HS-5 (cell line): Measurements from ENCODE around the gene TAF10.
A peak's percentile ranks its signal among the peaks of the same experiment; 100 is the strongest.

Experiments used
- DNase-seq: peaks from one replicate; pipeline ENCODE4 v3.0.0-alpha.2; 2012; ENCODE audit warnings: low read depth

TAF10 gene

GRCh38 chr11:6623391-6624363 lies 11.7 kb upstream of the TAF10 start:
- DNase-seq, result no peak

- DNase-seq, result no peak
Observed at GRCh38 chr11:6622261-6623171, 10.5 kb upstream of the TAF10 start.

- DNase-seq, result no peak
Observed at GRCh38 chr11:6621711-6622211, 9.7 kb upstream of the TAF10 start.

DNA sequence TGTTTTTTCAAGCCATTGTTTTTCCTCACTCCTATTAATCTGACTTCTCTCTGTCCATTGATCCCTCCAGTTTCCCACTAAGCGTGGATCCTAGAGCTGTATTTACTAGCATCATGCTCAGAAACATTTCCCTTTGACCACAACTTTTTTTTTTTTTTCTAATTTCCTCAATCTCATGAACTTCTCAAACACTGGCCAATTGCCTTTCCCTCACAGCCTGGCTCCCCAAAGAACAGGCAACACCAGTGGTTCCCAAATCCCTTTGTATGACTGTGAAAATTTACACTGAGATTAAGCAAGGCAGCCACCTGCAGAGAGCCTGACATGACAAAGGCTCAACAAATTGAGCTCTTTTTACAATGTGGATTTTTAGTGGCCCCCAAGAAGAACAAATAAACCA lies 8.6 kb upstream of the TAF10 start:
- DNase-seq, result no peak

DNA sequence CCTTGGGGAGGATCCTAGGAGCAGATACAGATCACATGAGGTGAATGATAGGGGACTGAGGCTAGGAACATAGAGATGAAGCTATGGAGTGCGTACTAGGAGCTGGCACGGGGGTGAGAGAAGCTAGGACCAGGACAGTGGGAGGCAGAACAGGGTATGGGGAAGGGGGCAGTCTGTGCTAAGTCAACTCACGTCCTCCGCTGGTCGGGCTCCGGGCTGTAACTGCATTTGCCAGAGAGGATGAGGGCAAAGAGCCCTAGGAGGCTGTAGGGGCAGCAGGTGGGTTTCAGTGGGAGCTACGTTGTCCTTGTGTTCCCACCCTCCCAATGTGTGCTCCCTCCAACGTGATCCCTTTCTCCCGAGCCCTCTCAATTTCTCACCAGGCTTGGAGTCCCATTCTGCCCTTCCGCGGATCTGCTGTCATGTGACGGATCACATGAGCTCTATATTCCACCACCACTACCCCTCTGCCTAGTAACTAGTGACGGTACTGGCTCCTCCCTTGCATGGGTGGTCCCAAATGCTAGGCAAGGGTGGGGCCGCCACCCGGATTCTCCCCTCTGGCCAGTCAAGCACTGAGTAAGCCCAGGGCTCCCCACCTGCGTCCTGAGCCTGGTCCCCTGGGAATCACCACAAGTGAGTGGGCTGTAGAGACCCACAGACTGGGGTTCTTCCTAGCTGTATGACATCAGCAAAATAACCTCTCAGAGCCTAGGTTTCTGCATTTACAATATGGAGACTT lies 7.2 kb upstream of the TAF10 start, which contains the start of gene TPP1:
TPP1 (minus strand) TSS at position 419 of the 742 bp plus-strand sequence; CDS start at position 397, 22 bp downstream.
- DNase-seq, result peak; percentile 85

DNA sequence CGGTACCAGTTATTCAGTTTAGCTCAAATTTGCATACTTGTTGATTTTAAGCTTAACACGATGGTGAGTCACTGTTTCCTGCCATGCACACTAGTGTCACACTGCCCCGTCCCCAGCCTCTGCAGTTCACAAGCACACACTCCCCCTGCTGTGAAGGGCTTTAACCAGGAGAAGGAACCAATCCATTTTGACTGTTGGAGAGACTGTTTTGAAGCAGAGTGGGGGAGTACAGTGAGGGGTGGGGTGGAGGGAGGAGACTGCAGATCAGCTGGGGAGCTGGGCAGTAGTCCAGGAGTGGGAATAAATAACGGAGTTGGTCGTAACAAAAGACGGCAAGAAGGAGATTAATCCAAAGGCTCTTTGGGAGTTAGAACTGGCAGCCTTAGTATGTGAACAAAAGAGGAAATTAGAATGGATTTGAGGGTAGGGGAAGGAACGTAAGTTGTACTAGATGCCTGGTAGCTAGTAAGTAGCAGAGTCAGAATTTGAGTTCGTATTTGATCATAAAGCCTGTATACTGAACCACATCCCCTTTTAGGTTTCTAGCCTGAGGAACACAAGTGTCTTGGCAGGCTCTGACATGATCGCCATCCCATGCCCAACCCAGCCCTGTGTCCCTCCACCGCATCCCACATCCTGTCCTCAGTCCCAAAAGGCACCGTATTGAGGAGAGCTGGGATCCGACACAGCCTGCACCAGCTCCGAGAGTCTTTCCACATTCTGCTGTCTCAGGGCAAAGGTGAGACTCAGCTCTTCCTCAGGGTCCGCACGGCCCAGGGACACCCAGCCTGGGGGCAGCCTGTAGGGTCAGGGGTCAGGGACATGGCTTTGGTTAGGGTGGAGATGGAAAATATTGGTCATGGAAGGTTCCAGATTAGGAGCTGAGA lies 6.3 kb upstream of the TAF10 start:
- DNase-seq, result no peak

GRCh38 chr11:6617315-6617781 lies 5.3 kb upstream of the TAF10 start:
- no peak for DNase-seq

DNA sequence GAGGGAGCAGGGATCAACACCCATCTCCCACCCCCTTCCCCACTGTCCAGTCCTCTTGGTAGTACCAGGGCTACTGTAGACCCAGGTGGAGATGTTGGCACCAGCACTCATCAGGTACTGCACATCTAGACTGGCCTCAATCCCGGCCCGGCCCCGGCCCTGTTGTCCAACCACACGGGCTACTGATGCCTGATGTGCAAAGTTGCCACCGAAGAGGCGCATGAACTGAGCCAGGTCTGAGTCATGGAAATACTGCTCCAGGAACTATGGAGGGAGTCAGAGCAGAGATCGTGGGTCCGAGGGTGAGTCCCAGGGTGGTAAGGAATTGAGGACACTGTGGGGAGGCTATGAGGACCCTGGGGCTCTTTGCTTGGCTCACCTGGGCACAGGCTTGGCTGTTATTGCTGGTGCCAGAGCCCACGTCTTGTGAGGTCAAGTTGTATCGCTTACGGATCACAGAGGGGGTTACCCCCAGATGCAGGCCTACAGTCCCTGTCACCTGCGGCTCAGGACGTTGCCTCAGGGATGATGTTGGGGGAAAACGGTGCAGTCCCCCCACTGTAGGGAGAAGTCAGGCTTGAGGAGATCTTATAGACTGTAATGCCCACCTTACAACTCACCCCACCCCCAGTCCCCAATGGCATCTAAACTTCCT lies 4.7 kb upstream of the TAF10 start:
- no peak for DNase-seq

DNA sequence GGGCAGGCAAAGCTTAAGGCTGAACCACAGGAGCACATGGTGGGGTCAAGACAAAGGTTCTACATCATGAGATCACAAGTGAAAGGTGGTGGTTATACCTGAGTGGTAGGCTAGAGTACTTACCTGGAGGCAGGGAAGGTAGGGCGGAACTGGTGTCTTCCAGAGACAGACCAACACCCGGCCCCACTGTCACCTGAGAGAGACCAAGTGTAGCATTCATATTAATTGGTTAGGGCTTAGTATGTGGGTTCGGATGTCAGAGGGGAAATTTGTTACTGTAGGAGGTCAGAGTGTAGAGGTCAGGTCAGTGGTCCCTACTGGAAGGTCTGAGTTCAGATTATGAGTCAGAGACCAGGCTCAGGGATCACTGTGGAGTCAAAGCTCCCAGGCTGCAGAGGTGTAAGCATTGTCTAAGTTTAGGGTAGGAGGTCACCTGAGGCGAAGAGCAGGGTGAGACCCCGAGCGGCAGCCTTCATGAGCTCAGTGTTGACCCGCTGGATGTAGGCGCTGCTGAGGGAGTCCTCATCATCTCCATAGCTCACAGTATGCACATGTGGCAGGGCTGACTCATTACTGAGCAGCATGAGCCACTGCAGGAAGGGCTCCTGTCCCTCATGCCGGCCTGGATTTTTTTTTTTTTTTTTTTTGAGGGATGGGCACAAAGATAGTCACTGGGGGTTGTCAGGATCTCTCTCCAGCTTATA lies 4.0 kb upstream of the TAF10 start:
- no peak for DNase-seq

DNA sequence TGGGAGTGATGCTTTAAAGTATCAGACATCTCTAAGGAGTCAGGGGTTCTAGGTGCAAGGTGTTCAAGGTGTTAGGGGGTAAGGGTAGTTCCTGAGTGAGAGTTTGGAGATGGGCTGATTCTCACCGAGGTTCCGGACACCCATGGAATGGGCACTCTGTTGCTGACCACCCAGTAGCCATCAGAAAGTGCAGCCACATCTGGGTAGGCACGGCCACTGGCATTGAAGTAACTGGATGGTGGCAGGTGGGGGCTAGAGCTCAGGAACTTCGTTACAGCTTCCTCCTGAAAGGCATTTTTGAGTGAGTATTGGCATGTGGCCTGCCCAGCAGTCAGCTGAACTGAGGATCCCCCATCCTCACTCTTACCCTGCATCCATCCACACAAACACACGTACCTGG lies 3.0 kb upstream of the TAF10 start:
- no peak for DNase-seq

DNA sequence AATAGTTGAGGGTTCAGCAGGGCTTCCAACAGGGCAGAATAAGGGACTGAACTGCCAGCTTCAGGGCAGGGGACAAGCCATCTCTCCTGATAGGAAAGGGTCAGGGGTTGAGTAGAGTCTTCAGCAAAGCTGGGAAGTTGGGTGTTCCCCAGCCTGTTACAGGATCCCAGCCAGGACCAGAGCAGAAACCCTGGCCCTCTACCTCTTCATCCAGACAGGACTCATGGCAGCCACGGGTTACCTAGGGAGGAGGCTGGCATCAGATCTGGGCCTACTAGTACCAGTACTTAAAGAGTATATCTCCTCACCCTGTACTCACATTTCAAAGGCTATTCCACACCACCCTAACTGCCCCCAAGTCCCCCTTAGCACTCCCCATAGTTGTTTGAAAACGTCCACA lies 2.4 kb upstream of the TAF10 start:
- no peak for DNase-seq

GRCh38 chr11:6613496-6613895 lies 1.5 kb upstream of the TAF10 start:
- no peak for DNase-seq

GRCh38 chr11:6611963-6612212 lies 128 bp downstream of the TAF10 start:
- no peak for DNase-seq

DNA sequence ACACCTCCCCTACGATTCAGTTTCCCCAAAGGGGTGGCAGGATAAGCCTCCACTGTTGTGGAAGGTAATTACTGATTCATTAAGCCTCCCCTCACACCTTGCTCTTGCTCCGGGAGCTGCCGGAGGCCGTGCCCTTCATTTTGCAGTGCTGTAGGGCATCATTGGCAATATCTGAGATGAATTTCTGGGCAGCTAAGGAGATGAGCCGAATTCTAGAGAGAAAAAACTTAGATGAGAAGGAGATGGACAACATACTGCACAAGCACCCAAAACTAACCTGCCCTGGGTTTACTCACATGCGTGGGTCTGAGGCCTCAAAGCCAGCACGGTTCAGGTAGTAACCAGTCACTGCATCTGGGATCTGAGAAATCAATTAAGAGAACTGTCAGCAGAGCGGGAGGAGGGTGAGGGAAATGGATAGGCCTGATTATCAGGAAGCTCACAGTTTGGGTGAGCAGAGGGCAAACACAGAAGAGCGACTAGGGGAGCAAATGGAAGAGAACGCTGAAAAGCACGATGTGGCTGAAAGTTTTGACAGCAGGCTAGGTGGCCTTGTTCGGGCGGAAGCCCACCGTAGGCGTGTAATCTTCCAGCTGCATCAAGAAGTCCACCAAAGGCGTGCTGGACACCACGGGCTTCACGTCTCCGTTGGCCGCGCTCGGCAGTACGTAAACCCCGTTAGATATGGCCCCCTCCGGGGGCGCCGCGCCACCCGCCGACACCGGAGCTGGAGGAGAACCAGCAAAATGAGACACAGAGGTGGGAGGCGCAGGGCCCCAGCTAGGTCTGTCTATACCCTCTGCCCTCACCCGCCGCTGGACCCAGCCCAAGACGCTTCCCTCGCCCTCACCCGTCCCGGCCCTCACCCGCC lies 689 bp downstream of the TAF10 start:
- no peak for DNase-seq

GRCh38 chr11:6610591-6610990 lies 1.4 kb downstream of the TAF10 start:
- no peak for DNase-seq

- no peak for DNase-seq
Observed at GRCh38 chr11:6609502-6610015, 2.5 kb downstream of the TAF10 start.

- DNase-seq, result no peak
Observed at GRCh38 chr11:6608726-6609501, 3.1 kb downstream of the TAF10 start.

GRCh38 chr11:6608011-6608410 lies 4.0 kb downstream of the TAF10 start:
- DNase-seq, result no peak
